Spleen (tissue), 7 donors: ENCODE results near the gene KRT16.

Experiments
- CTCF ChIP-seq, 11 experiments: fragments of 200-600 bp in 7 of 11; fragments of 450-650 bp in 4 of 11; sonication (generic) in 4 of 11; IDR thresholded peaks in 8 of 11; conservative IDR thresholded peaks in 3 of 11; 1 replicate in 7 of 11; 2 replicates in 4 of 11; pipeline versions ENCODE4 v1.4.0 to v1.8.0; 2016 to 2021; ENCODE audit warnings: antibody characterized with exemption in 11 of 11, inconsistent platforms in 4 of 11, mild to moderate bottlenecking in 1 of 11
- POLR2A ChIP-seq, 3 donors: fragments of 450-650 bp; IDR thresholded peaks; one replicate each; pipeline ENCODE4 v1.5.1; 2017; ENCODE audit warnings: antibody characterized with exemption in 3 of 3, mild to moderate bottlenecking in 1 of 3
- POLR2AphosphoS5 ChIP-seq, 3 donors: sonication (generic); formaldehyde crosslinking; IDR thresholded peaks; one replicate each; pipeline ENCODE4 v1.5.1; 2017; ENCODE audit warnings: antibody characterized with exemption in 3 of 3
- donor health status: DM: no; HTN: no; CAD: no; lungs with moderate emphysema.
- donor health status: DM: no; HTN: no; CAD: no.
- donor health status: DM: no; HTN: no; CAD: no.

- no peak for TF ChIP-seq CTCF (IDR thresholded peaks at IDR 0.05 in 8 of 11, conservative IDR thresholded peaks at IDR 0.05 in 3 of 11)
- TF ChIP-seq POLR2A (IDR thresholded peaks at IDR 0.05) = no peak
- TF ChIP-seq POLR2AphosphoS5 (IDR thresholded peaks at IDR 0.05) = no peak
These were observed 40.8 kb downstream of the KRT16 start, which contains the start of gene KRT9 for GRCh38 chr17:41571561-41572434.
